ENCODE data around the gene WDR48.
"Not testable (repeated sequence)": the region's sequence is repeated elsewhere in the genome, so short reads cannot be mapped to it uniquely, and the experiment has no call there.

WDR48 gene

GRCh38 chr3:39029556-39029955 lies 22.3 kb upstream of the WDR48 start:
- H3K4me3 ChIP-seq (ENCODE audit: low read depth, low read length), result no peak overlapping the region

GRCh38 chr3:39038165-39038564 lies 13.7 kb upstream of the WDR48 start:
- TF ChIP-seq CTCF (IDR thresholded peaks at IDR 0.05; ENCODE audit: borderline replicate concordance, insufficient read depth, low read depth, low read length), result no peak
- no peak overlapping the region for H3K4me3 ChIP-seq (ENCODE audit: low read depth, low read length)

More at GRCh38 chr3:39029556-39029955, 22.3 kb upstream of the WDR48 start:
- TF ChIP-seq CTCF (IDR thresholded peaks at IDR 0.05; ENCODE audit: borderline replicate concordance, insufficient read depth, low read depth, low read length), result no peak

- no peak for TF ChIP-seq CTCF (IDR thresholded peaks at IDR 0.05; ENCODE audit: borderline replicate concordance, insufficient read depth, low read depth, low read length)
- no peak overlapping the region for H3K4me3 ChIP-seq (ENCODE audit: low read depth, low read length)
These were observed 1.8 kb upstream of the WDR48 start for GRCh38 chr3:39050029-39050428.

- H3K4me3 ChIP-seq (ENCODE audit: low read depth, low read length), result peak overlapping the region; percentile 82
- TF ChIP-seq CTCF (IDR thresholded peaks at IDR 0.05; ENCODE audit: borderline replicate concordance, insufficient read depth, low read depth, low read length), result no peak
These were observed 767 bp downstream of the WDR48 start for GRCh38 chr3:39052583-39052982.

- no peak for TF ChIP-seq CTCF (IDR thresholded peaks at IDR 0.05; ENCODE audit: borderline replicate concordance, insufficient read depth, low read depth, low read length)
- H3K4me3 ChIP-seq (ENCODE audit: low read depth, low read length), result no peak overlapping the region
These were observed 1.9 kb downstream of the WDR48 start for GRCh38 chr3:39053696-39054095.

- no peak overlapping the region for H3K4me3 ChIP-seq (ENCODE audit: low read depth, low read length)
- TF ChIP-seq CTCF (IDR thresholded peaks at IDR 0.05; ENCODE audit: borderline replicate concordance, insufficient read depth, low read depth, low read length), result no peak
These were observed 4.3 kb downstream of the WDR48 start for GRCh38 chr3:39056151-39056550.

GRCh38 chr3:39061228-39061627 lies 9.4 kb downstream of the WDR48 start:
- not testable (repeated sequence) for H3K4me3 ChIP-seq (ENCODE audit: low read depth, low read length)

GRCh38 chr3:39062180-39062579 lies 10.4 kb downstream of the WDR48 start:
- no peak for TF ChIP-seq CTCF (IDR thresholded peaks at IDR 0.05; ENCODE audit: borderline replicate concordance, insufficient read depth, low read depth, low read length)
- no peak overlapping the region for H3K4me3 ChIP-seq (ENCODE audit: low read depth, low read length)

Data from GM12875 (cell line).